ENCODE data around the gene SERPINA12.

SERPINA12 gene

GRCh38 chr14:94462763-94463572, 46.3 kb downstream of the SERPINA12 start:
- DNase-seq, result no peak

- DNase-seq, result no peak
Measured at GRCh38 chr14:94462219-94462551, 47.1 kb downstream of the SERPINA12 start.

- DNase-seq, result no peak
Measured at GRCh38 chr14:94461526-94462218, 47.6 kb downstream of the SERPINA12 start.

GRCh38 chr14:94460631-94461416, 48.4 kb downstream of the SERPINA12 start:
- no peak for DNase-seq

GRCh38 chr14:94458558-94459205, 50.6 kb downstream of the SERPINA12 start:
- no peak for DNase-seq

GRCh38 chr14:94458096-94458495, 51.2 kb downstream of the SERPINA12 start:
- no peak for DNase-seq

GRCh38 chr14:94455928-94456327, 53.3 kb downstream of the SERPINA12 start:
- no peak for DNase-seq

- DNase-seq, result no peak
Measured at GRCh38 chr14:94451826-94452225, 57.4 kb downstream of the SERPINA12 start.

- no peak for DNase-seq
Measured at GRCh38 chr14:94451091-94451771, 58.0 kb downstream of the SERPINA12 start.

GRCh38 chr14:94450722-94451090, 58.6 kb downstream of the SERPINA12 start:
- DNase-seq, result no peak

- no peak for DNase-seq
Measured at GRCh38 chr14:94449930-94450329, 59.3 kb downstream of the SERPINA12 start.

GRCh38 chr14:94448071-94448808, 61.0 kb downstream of the SERPINA12 start:
- no peak for DNase-seq

- no peak for DNase-seq
Measured at GRCh38 chr14:94447206-94447605, 62.1 kb downstream of the SERPINA12 start.

GRCh38 chr14:94446126-94446525, 63.1 kb downstream of the SERPINA12 start:
- DNase-seq, result no peak

- no peak for DNase-seq
Measured at GRCh38 chr14:94445003-94445402, 64.3 kb downstream of the SERPINA12 start.

- no peak for DNase-seq
Measured at GRCh38 chr14:94441531-94442205, 67.6 kb downstream of the SERPINA12 start.

- no peak for DNase-seq
Measured at GRCh38 chr14:94441130-94441529, 68.1 kb downstream of the SERPINA12 start.

GRCh38 chr14:94439453-94440057, 69.7 kb downstream of the SERPINA12 start:
- no peak for DNase-seq

Data from amniotic stem cell (primary cell).